Measurements from ENCODE around the gene CDH22.

Gene CDH22

GRCh38 chr20:46252352-46253091 is 55.8 kb downstream of the CDH22 start:
- no peak for TF ChIP-seq CTCF (IDR thresholded peaks at IDR 0.05; ENCODE audit: low read depth, low read length)
- DNase-seq, result no peak
- Histone ChIP-seq H3K36me3 (no peaks in the 10 kb centered on the region; the same call in 1 of the 2 replicates), H3K27ac (no peak overlapping the region), H3K4me3 (ENCODE audit: low read depth, low read length) (no peak overlapping the region), H3K9me3 (ENCODE audit: severe bottlenecking) (no peaks in the 10 kb centered on the region), H3K27me3 (ENCODE audit: insufficient read depth, low read depth, severe bottlenecking) (no peaks in the 10 kb centered on the region)

GRCh38 chr20:46251211-46251673 is 57.1 kb downstream of the CDH22 start:
- no peak overlapping the region for H3K4me3 ChIP-seq (ENCODE audit: low read depth, low read length)
- DNase-seq, result no peak

GRCh38 chr20:46250772-46251171 is 57.5 kb downstream of the CDH22 start:
- H3K9me3 ChIP-seq (ENCODE audit: severe bottlenecking), result no peaks in the 10 kb centered on the region
- DNase-seq, result no peak
- H3K27me3 ChIP-seq (ENCODE audit: insufficient read depth, low read depth, severe bottlenecking), result no peaks in the 10 kb centered on the region
- no peak overlapping the region for H3K27ac ChIP-seq
- TF ChIP-seq CTCF (IDR thresholded peaks at IDR 0.05; ENCODE audit: low read depth, low read length), result no peak
- H3K36me3 ChIP-seq, result no peaks in the 10 kb centered on the region; the same call in 1 of the 2 replicates
- H3K4me3 ChIP-seq (ENCODE audit: low read depth, low read length), result no peak overlapping the region

More at GRCh38 chr20:46251211-46251673, 57.1 kb downstream of the CDH22 start:
- Histone ChIP-seq H3K27me3 (ENCODE audit: insufficient read depth, low read depth, severe bottlenecking) (no peaks in the 10 kb centered on the region), H3K9me3 (ENCODE audit: severe bottlenecking) (no peaks in the 10 kb centered on the region), H3K36me3 (no peaks in the 10 kb centered on the region; the same call in 1 of the 2 replicates), H3K27ac (no peak overlapping the region)
- TF ChIP-seq CTCF (IDR thresholded peaks at IDR 0.05; ENCODE audit: low read depth, low read length), result no peak

GRCh38 chr20:46249671-46250070 is 58.6 kb downstream of the CDH22 start:
- Histone ChIP-seq H3K4me3 (ENCODE audit: low read depth, low read length) (no peak overlapping the region), H3K27ac (no peak overlapping the region)

GRCh38 chr20:46246559-46246958 is 61.7 kb downstream of the CDH22 start:
- no peak overlapping the region for H3K27ac ChIP-seq
- H3K4me3 ChIP-seq (ENCODE audit: low read depth, low read length), result no peak overlapping the region
- no peaks in the 10 kb centered on the region; the same call in 1 of the 2 replicates for H3K36me3 ChIP-seq
- DNase-seq, result no peak
- no peaks in the 10 kb centered on the region for H3K9me3 ChIP-seq (ENCODE audit: severe bottlenecking)
- no peak for TF ChIP-seq CTCF (IDR thresholded peaks at IDR 0.05; ENCODE audit: low read depth, low read length)
- no peaks in the 10 kb centered on the region for H3K27me3 ChIP-seq (ENCODE audit: insufficient read depth, low read depth, severe bottlenecking)

More at GRCh38 chr20:46249671-46250070, 58.6 kb downstream of the CDH22 start:
- no peak for DNase-seq
- TF ChIP-seq CTCF (IDR thresholded peaks at IDR 0.05; ENCODE audit: low read depth, low read length), result no peak
- no peaks in the 10 kb centered on the region; the same call in 1 of the 2 replicates for H3K36me3 ChIP-seq
- no peaks in the 10 kb centered on the region for H3K9me3 ChIP-seq (ENCODE audit: severe bottlenecking)
- H3K27me3 ChIP-seq (ENCODE audit: insufficient read depth, low read depth, severe bottlenecking), result no peaks in the 10 kb centered on the region

Data from WERI-Rb-1 (cell line).